ENCODE data around the gene PTPRD.

PTPRD gene

GRCh38 chr9:10612641-10613398 is at the start of gene PTPRD:
Gene PTPRD, minus strand, starts transcription at chr9:10613002.
- DNase-seq, result no peak

GRCh38 chr9:10661994-10662393 is 49.2 kb upstream of the PTPRD start:
- no peak for DNase-seq

DNA sequence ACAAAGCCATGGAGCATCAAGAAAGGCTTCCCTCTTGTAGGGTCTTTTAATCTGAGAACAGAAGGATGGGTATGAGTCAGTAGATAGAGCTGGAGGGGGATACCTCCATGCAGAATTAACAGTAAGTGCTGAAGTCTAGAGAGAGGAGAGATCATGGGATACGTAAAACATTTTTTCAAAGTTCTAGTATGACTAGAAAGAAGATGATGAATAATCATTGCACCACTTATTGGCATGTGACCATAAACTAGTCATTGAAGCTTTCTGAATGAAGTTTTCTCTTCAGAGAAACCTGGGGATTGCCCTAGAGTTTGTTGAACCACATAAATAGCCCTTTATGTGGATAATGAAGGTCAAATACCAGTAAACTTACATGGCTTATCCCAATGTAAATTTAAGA is 48.6 kb upstream of the PTPRD start:
- no peak for DNase-seq

- DNase-seq, result no peak
Observed at GRCh38 chr9:10651012-10651411, 38.2 kb upstream of the PTPRD start.

DNA sequence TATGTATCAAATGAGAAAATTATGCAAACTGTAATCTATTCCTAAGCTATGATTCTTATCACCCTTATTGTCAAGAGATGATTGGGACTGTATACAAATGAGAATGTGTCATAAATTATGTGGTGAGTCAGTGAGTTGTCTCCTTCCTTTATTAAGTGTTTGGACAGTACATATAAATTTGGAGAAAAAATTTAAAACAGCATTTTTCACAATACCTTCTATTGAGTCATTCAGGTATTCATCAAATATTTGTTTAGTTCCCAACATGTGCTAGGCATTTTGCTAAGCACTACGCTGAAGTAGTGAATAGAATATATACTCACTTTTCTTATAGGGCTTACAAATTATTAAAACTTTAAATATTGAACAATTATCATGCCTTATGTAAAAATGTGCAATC is 36.3 kb upstream of the PTPRD start:
- no peak for DNase-seq

DNA sequence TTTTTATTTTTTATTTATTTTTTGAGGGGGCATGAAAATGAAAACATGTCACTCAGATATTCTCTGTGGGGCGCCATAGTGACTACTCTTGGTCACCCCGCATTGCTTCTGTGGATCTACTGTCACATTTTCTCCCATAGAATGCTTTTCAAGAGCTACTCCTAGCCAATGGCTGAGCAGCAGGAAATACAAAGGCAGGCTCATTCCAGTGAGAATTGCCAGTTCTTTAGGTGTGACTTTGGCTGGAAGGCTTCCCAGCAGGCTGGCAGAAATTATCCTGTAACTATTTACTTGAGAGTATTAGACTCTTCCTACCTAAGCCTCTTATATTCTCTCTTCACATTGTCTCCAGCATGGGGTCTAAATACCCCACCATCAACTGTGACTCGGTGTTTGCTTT is 21.0 kb upstream of the PTPRD start:
- no peak for DNase-seq

- no peak for DNase-seq
Observed at GRCh38 chr9:10614196-10614800, 1.5 kb upstream of the PTPRD start.

- DNase-seq, result no peak
Observed at GRCh38 chr9:10613419-10613818, 617 bp upstream of the PTPRD start.

DNA sequence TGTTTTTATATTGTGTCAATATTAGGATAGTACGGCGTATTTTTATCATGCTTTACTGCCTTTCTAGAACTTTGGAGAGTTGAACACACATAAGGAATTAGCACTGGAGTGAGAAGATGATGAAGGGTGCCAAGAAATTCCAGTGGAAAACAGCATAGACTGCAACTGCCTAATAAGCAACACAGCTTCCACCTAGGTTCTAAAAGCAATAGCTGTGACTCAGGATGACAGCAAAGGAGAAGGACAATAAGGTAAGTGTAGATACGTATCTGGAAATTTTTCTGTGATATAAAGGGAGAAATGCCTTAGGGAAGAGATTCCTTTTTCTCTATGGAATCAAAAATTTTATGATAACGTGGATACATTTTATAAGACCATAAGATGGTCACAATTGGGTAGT is 7.4 kb downstream of the PTPRD start:
- DNase-seq, result no peak

DNA sequence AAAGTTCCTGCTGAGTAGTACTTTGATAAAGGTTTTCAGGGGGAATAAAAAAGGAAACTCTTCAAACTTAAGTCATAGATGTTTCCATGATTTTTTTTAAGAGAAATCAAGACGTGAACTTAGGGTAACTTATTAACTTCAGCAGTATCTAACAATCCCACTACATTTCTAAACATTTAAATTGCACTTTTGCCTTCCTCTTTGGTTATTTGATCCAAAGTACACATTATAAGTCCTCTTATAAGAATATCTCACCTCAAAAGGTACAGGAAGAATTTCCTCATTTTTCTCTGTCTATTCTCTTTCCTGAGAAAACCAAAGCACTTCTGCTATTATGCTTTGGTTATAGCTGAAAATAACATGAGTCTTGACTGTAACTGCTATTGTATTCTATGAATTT is 7.9 kb downstream of the PTPRD start:
- DNase-seq, result no peak

- DNase-seq, result no peak
Observed at GRCh38 chr9:10597801-10598200, 15.0 kb downstream of the PTPRD start.

GRCh38 chr9:10594482-10594881 is 18.3 kb downstream of the PTPRD start:
- DNase-seq, result no peak

- no peak for DNase-seq
Observed at GRCh38 chr9:10586407-10586806, 26.4 kb downstream of the PTPRD start.

DNA sequence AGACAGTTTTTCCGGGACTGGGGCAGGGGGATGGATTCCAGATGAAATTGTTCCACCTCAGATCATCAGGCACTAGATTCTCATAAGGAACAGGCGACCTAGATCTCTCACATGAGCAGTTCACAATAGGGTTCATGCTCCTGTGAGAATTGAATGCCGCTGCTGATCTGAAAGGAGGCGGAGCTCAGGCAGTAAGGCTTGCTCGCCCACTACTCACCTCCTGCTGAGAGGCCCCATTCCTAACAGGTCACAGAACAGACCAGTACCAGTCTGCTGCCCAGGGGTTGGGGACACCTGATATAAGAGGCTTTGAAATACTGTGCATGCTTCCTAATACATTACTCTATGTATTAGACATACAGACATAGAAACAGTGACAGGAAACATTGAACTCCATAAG is 41.1 kb downstream of the PTPRD start:
- DNase-seq, result no peak

DNA sequence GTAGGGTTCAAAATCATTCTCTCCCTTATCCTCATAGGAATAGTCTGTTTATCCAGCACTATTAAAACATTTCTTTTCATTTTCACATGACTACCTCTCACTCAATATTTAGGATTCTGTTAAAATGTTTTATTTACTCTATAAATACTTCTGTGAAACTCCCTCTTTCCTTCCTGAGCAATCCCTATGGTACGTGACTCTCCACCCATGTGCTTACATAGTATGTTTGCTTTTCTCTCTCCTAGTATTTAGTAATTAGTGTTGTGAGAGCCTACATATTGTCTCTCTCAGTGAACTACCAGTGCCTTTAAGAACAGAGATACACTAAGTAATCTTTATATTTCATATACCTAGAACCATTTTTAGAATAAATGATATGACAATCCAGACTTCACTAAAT is 46.0 kb downstream of the PTPRD start:
- DNase-seq, result no peak

GRCh38 chr9:10562581-10563343 is 50.0 kb downstream of the PTPRD start:
- DNase-seq, result no peak

DNA sequence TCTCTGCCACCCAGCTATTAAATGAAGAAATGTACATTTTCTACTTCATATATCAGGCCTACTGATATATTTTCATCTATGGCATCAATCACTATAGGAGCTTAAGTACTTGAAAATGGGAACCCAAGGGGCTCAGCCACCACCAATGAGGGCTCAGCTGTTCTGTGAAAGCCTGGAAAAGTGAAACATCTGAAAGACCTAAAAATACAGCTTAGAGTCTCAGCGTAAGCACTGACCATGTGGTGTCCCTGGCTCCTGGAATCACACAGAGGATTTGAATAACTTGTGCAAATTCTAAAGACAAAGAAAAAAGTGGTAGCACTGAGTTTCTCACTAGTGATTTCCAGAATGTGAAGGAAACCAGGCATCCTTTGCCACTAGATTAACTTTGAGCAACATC is 64.5 kb downstream of the PTPRD start:
- DNase-seq, result no peak

DNA sequence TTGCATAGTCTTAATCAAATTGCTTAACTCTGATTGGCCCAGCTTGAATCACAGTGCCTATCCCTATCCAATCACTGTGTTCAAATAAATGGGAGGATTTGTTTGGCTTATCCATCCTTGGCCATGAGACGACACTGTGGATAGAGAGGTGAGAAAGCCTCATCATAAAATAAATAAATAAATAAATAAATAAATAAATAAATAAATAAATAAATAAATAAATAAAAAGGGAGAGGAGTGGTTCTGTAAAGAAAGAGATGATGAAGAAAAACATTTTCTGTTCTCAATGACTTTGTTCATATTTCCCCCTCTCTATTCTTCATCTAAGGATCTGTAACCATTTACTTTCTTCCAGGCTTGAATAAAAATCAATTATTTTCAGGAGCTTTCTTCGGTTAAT is 74.7 kb downstream of the PTPRD start:
- DNase-seq, result no peak

DNA sequence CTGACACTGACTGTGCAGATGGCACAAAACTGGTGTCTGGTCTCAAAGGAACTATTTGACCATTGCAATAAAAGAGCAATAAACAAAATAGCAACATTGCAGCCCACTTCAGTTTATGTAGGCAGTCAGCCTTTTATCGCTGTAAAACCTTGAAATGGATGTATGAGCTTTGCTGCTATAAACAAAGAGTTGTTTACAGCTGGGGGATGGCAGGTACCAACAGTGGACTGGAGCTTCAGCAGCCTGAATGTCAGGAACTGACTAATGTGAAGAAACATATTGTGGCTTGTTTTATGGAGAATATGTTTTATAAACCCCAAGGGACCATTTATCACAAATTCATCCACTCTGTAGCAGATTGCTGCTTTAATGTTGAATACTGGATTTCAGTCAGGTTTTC is 78.0 kb downstream of the PTPRD start:
- DNase-seq, result no peak

- DNase-seq, result no peak
Observed at GRCh38 chr9:10525972-10526371, 86.8 kb downstream of the PTPRD start.

- no peak for DNase-seq
Observed at GRCh38 chr9:10523164-10523563, 89.6 kb downstream of the PTPRD start.

- no peak for DNase-seq
Observed at GRCh38 chr9:10512144-10512543, 100.7 kb downstream of the PTPRD start.

DNA sequence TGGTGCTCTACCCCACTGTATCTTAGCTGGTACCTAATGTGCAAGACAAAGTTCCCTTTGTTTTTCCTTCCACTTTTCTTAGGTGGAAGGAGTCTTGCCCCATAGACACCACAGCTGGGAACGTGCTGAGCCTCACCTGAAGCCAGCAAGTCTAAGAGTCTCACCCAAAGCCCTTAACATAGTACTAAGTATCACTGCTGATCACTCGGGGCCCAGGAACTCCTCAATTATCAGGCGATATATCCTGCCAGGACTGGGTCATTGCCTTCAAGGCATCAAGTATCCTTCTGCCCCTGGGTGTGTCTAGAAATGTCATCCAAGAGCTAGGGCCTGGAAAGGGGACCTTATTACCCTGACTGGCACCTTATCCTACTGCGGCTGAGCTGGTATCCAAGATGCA is 123.9 kb downstream of the PTPRD start:
- no peak for DNase-seq

DNA sequence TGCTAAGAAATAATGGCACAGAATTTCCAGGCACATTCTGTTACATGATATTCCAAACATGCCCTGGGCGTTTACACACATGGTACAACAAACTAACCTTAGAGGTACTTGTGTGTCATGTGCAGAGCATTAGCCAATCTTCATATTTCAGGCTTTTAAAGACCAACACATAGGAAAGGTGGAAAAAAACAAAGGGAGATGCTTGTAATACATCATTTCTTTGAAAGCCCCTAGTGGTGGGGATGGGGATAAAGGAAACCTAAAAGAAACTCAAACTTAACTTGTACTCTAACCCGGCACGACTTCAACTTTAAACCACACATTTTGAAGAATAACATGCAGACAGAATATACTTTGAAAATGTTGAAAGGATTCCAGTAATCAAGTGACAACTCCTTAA is 133.6 kb downstream of the PTPRD start:
- no peak for DNase-seq
